A172 (cell line): ENCODE measurements around the gene KRT3. TPM values are rescaled to one million over a fixed set of nuclear protein-coding genes. Genes with fewer than 3 reads are reported as not detected.
A peak's percentile ranks its signal among the peaks of the same experiment; 100 is the strongest.

Source experiments
- DNase-seq: peaks from one replicate; pipeline ENCODE4 v3.0.0-alpha.2; 2015; ENCODE audit warnings: low spot score
- total RNA-seq: library from RNA; depleted of rRNA; stranded (reverse); fragments of >200 nt; shearing (Covaris generic); gene quantifications from 2 replicates; pipeline ENCODE4 v1.2.3, GENCODE V29; 2014

KRT3 gene
- total RNA-seq, 1 experiment from 2014 or later: not detected

- DNase-seq: no peak
Measured at GRCh38 chr12:52760623-52761022, 35.3 kb downstream of the KRT3 start.

GRCh38 chr12:52759695-52760094 lies 36.2 kb downstream of the KRT3 start:
- no peak for DNase-seq

- no peak for DNase-seq
Measured at GRCh38 chr12:52759218-52759617, 36.7 kb downstream of the KRT3 start.

GRCh38 chr12:52757449-52758176 lies 38.3 kb downstream of the KRT3 start:
- no peak for DNase-seq

- DNase-seq: no peak
Measured at GRCh38 chr12:52756281-52756960, 39.5 kb downstream of the KRT3 start.

GRCh38 chr12:52755533-52755932 lies 40.4 kb downstream of the KRT3 start:
- DNase-seq: no peak

- no peak for DNase-seq
Measured at GRCh38 chr12:52754135-52754534, 41.8 kb downstream of the KRT3 start.

- no peak for DNase-seq
Measured at GRCh38 chr12:52753283-52753682, 42.6 kb downstream of the KRT3 start.

GRCh38 chr12:52752516-52752915 lies 43.4 kb downstream of the KRT3 start:
- no peak for DNase-seq

GRCh38 chr12:52751795-52752194 lies 44.1 kb downstream of the KRT3 start:
- DNase-seq: no peak

GRCh38 chr12:52750532-52750931 lies 45.4 kb downstream of the KRT3 start:
- DNase-seq: peak; percentile 28

- DNase-seq: no peak
Measured at GRCh38 chr12:52749827-52750226, 46.1 kb downstream of the KRT3 start.

GRCh38 chr12:52748578-52748977 lies 47.3 kb downstream of the KRT3 start:
- DNase-seq: no peak

- DNase-seq: no peak
Measured at GRCh38 chr12:52745554-52745953, 50.4 kb downstream of the KRT3 start.

- no peak for DNase-seq
Measured at GRCh38 chr12:52744493-52745156, 51.3 kb downstream of the KRT3 start.

GRCh38 chr12:52742822-52743457 lies 53.0 kb downstream of the KRT3 start:
- no peak for DNase-seq

- DNase-seq: no peak
Measured at GRCh38 chr12:52742196-52742580, 53.7 kb downstream of the KRT3 start.

- peak; percentile 64 for DNase-seq
Measured at GRCh38 chr12:52741375-52742195, 54.3 kb downstream of the KRT3 start.

GRCh38 chr12:52740584-52740983 lies 55.3 kb downstream of the KRT3 start:
- no peak for DNase-seq

GRCh38 chr12:52739963-52740362 lies 56.0 kb downstream of the KRT3 start:
- DNase-seq: no peak
